ENCODE data around the gene JMJD1C. TPM values are rescaled to one million over a fixed set of nuclear protein-coding genes. Genes with fewer than 3 reads are reported as not detected.

The JMJD1C gene
- total RNA-seq, 1 experiment from 2014 or later = 112 TPM

DNA sequence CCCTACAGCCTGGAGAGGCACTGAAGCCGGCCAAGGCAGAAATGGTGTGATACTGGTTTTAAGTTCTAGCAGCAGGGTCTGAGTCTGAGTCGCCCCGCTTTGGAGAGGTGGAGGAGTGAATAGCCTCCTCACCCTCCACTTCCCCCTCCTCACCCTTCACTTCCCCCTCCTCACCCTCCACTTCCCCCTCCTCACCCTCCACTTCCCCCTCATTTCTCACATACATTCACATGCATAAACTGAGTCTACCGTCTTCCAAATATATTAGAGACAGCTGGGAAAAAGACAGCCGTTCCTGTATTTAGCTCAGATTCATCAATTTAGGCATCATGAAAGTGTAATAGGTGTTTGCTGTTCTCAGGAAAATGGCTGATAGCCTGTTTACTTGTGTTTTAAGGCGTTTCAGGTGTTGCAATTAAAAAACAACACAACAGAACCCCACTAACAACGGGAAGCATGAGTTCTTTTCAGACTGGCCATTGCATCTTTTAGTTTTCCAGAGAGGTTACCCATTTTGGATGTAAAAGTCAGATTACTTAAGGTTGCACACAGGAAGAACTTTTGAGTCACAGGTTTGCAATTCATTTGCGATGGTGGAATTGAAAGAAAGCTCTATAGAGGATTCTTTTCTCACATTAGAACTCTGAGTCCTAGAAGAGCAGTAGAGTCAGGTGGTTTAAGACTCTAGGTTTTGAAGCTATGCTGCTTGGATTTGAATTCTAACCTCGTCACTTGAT is 331.8 kb downstream of the JMJD1C start:
- H3K27me3 ChIP-seq = no peaks in the 10 kb centered on the region
- H3K9me3 ChIP-seq (replicated peaks) = no peaks in the 10 kb centered on the region
- no peak for DNase-seq
- peak overlapping the region; percentile 60; the same call in 1 of the 2 replicates for H3K27ac ChIP-seq
- H3K4me1 ChIP-seq = no peaks in the 10 kb centered on the region
- no peaks in the 10 kb centered on the region for H3K36me3 ChIP-seq
- H3K4me3 ChIP-seq = peak overlapping the region; percentile 74

DNA sequence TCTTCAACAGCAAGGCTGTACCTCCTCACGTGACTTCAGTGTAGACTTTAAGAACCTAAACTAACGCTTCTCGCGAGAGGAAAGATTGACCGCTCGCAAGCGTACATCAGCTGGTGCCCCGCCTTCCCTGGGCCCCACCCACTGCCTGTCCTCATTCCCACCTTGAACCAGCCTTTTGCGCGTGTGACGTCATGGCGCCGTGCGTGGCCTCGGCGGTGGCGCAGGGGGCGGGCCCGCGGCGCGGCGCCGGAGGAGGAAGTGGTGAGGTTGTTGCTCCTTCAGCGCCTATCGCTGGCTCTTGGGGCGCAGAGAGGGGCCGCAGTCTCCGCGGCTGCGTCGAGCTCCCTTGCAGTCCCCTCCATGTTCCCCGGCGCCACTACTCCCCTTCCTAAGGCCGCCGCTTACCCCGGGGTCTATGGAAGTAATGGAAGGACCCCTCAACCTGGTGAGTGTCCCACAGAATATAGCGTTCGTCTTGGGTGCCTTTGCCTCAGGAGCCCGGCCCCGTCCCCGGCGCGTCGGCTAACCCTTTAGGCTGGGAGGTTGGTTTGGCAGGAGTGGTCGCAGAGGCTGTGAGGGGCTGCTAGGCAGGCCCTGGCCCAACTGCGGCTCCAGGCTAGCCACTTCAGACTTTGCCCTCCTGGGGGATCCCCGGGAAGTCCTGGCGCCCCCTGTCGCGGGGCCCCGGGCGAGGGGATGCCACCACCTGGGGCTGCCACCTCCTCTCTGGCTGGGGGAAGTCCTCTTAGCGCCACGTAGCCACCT is 332.5 kb downstream of the JMJD1C start, which contains the start of gene NRBF2:
NRBF2 (plus strand) TSS at position 273 of the 765 bp plus-strand sequence; CDS start at position 416, 143 bp downstream.
- H3K4me3 ChIP-seq = peak within 1 kb of the TSS; percentile 74
- peak; percentile 97 to 98 for DNase-seq
- peak within 1 kb of the TSS; percentile 60 for H3K27ac ChIP-seq
- H3K36me3 ChIP-seq = no peaks in the 10 kb centered on the region
- no peaks in the 10 kb centered on the region for H3K9me3 ChIP-seq (replicated peaks)
- no peaks in the 10 kb centered on the region for H3K27me3 ChIP-seq
- H3K4me1 ChIP-seq = no peaks in the 10 kb centered on the region

DNA sequence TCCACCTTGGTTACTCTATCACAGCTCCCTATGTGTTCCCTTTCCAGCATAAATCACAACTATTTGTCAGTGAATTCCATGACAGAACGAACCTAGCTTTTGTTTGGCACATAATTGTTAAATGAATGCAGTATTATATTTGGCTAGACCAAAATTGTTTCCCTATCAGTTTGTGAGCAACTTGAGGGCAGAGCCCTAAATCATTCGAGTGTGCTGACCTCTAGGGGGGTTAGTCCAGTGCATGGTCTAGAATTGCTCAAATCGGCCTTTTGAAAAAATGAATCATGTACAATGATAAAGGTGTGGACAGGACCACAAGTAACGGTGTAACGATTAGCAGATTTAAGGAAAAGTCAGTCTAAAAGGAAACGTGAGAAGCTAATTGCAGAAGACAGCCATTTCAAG is 333.1 kb downstream of the JMJD1C start:
- no peaks in the 10 kb centered on the region for H3K9me3 ChIP-seq (replicated peaks)
- peak overlapping the region; percentile 74 for H3K4me3 ChIP-seq
- no peaks in the 10 kb centered on the region for H3K4me1 ChIP-seq
- DNase-seq = no peak
- H3K36me3 ChIP-seq = no peaks in the 10 kb centered on the region
- H3K27me3 ChIP-seq = no peaks in the 10 kb centered on the region
- H3K27ac ChIP-seq = peak overlapping the region; percentile 16; the same call in 1 of the 2 replicates

DNA sequence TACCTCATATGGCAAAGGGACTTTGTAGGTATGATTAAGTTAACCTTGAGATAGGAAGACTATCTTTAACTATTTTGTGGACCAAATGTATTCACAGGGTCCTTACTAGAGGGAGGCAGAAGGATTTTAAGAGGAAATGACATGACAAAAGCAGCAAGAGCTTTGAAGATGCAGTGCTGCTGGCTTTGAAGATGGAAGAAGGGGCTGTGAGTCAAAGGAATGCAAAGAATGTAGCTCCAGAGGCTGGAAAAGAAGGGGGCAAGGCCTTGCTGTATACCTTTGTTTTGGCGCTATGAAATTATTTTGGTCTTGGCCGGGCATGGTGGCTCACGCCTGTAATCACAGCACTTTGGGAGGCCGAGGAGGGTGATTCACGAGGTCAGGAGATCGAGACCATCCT is 335.9 kb downstream of the JMJD1C start:
- DNase-seq = no peak
- Histone ChIP-seq H3K9me3 (replicated peaks) (no peaks in the 10 kb centered on the region), H3K4me1 (no peaks in the 10 kb centered on the region), H3K36me3 (no peaks in the 10 kb centered on the region), H3K27ac (no peak overlapping the region), H3K4me3 (no peak overlapping the region), H3K27me3 (no peaks in the 10 kb centered on the region)

DNA sequence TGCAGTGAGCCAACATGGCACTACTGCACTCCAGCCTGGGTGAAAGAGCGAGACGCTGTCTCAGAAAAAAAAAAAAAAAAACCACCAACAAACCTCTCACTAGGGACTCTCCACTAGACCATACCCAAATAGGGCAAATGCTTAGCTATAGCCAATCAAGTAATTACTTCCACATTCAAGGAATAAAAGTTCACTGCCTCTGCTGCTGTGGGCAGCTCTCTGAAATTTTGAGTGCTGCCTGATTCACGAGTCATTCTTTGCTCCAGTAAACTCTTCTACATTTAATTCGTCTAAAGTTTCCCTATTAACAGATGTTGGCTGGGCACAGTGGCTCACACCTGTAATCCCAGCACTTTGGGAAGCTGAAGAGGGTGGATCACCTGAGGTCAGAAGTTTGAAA is 337.3 kb downstream of the JMJD1C start:
- H3K27ac ChIP-seq = no peak overlapping the region
- H3K27me3 ChIP-seq = no peaks in the 10 kb centered on the region
- no peak overlapping the region for H3K4me3 ChIP-seq
- no peak for DNase-seq
- H3K36me3 ChIP-seq = no peaks in the 10 kb centered on the region
- no peaks in the 10 kb centered on the region for H3K9me3 ChIP-seq (replicated peaks)
- H3K4me1 ChIP-seq = no peaks in the 10 kb centered on the region

DNA sequence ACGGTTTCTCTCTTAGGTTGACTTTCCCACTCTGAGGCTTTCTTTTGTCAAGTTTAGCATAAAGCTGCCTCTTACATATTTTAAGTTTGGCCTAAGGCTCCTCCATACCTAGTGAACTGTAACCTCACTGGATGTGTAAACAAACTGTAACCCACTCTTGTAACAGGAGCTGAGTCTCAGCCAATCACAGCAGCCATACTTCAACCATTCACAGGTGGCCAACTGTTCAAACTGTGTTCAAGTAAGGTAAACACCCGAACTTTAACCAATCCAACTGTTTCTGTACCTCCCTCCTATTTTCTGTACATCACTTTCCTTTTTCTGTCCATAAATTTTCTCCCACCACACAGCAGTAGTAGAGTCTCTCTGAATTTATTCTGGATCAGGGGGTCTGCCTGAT is 340.3 kb downstream of the JMJD1C start:
- Histone ChIP-seq H3K27me3 (no peaks in the 10 kb centered on the region), H3K36me3 (no peaks in the 10 kb centered on the region), H3K9me3 (replicated peaks) (no peaks in the 10 kb centered on the region), H3K27ac (no peak overlapping the region), H3K4me3 (no peak overlapping the region), H3K4me1 (no peaks in the 10 kb centered on the region)
- DNase-seq = no peak

DNA sequence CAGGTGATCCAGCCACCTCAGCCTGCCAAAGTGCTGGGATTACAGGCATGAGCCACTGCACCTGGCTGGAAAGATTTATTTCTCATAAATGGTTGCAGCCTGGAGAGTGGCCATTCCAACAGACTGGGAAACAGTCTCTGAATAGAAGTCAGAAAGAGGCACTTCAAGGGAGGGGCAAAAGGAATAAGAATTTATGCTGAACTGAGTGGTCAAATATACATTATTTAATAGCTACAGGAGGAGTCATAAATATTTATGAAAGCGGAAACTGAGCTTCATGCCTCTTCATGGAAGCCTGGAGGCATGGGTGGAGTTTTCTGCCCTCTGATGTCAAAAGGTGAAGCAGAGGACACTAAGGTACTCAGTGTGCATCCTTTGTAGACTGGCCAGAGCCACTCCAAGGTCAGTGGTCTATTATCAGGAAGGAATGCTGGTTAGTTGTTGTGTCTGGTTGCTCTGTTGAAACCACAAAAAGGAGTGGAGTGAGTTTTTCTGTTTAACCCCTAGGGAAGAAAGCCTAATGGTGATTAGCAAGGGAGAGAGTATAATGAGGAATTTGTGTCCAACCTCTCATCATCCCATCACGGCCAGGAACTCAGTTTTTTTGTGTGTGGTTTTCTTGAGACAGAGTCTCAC is 341.9 kb downstream of the JMJD1C start:
- H3K4me1 ChIP-seq = no peaks in the 10 kb centered on the region
- no peaks in the 10 kb centered on the region for H3K27me3 ChIP-seq
- no peaks in the 10 kb centered on the region for H3K9me3 ChIP-seq (replicated peaks)
- H3K36me3 ChIP-seq = no peaks in the 10 kb centered on the region
- DNase-seq = no peak
- no peak overlapping the region for H3K27ac ChIP-seq
- H3K4me3 ChIP-seq = no peak overlapping the region

DNA sequence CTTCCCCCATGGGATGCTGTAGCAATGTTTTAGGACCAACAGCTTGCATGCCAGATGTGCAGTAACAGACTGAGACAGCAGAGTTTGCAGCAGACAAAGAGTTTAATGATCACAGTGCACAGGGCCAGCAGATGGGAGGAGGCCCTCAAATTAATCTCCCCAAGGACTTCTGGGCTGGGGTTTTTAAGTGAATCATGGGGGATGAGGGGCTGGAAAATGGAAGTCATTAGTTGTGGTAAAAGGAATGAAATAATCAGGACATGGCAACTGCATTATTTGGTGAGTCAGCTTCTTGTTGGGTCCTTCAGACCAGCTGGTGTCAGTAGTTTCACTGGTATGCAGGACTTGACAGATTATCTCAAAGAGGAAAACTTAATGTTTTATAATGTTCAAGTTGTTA is 345.2 kb downstream of the JMJD1C start:
- Histone ChIP-seq H3K4me1 (no peaks in the 10 kb centered on the region), H3K4me3 (no peak overlapping the region), H3K9me3 (replicated peaks) (no peaks in the 10 kb centered on the region), H3K27me3 (no peaks in the 10 kb centered on the region), H3K36me3 (no peaks in the 10 kb centered on the region), H3K27ac (no peak overlapping the region)
- peak in 1 of 2 experiments; percentile 8 for DNase-seq

DNA sequence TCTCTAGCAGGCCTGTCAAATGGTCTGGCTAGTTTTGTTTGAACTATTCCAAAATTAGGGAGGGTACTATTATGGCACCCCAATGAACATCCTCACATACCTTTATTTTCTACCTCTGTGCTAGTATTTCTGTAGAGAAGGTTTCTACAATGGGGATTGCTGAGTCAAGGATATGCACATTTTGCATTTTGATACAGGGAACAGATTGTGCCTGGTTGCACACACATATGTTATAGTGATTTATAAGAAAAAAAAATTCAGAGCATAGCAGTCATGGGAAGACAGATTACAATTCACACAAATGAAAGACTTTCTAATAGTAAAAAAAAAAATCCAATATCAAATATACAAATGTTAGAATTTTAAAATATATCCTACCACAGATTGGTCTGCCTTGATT is 346.7 kb downstream of the JMJD1C start:
- no peak for DNase-seq
- Histone ChIP-seq H3K9me3 (replicated peaks) (no peaks in the 10 kb centered on the region), H3K36me3 (no peaks in the 10 kb centered on the region), H3K27me3 (no peaks in the 10 kb centered on the region), H3K4me3 (no peak overlapping the region), H3K4me1 (no peaks in the 10 kb centered on the region), H3K27ac (no peak overlapping the region)

Other genes starting within 250 kb of the JMJD1C start
- 14.7 and 16.4 TPM in 2 replicates for gene REEP3, start 55.4 kb upstream of the JMJD1C start, total RNA-seq (2014; rRNA removed; shearing (Covaris generic))

All from SJCRH30 (cell line).